Measurements from ENCODE around the gene LASP1.

DNA sequence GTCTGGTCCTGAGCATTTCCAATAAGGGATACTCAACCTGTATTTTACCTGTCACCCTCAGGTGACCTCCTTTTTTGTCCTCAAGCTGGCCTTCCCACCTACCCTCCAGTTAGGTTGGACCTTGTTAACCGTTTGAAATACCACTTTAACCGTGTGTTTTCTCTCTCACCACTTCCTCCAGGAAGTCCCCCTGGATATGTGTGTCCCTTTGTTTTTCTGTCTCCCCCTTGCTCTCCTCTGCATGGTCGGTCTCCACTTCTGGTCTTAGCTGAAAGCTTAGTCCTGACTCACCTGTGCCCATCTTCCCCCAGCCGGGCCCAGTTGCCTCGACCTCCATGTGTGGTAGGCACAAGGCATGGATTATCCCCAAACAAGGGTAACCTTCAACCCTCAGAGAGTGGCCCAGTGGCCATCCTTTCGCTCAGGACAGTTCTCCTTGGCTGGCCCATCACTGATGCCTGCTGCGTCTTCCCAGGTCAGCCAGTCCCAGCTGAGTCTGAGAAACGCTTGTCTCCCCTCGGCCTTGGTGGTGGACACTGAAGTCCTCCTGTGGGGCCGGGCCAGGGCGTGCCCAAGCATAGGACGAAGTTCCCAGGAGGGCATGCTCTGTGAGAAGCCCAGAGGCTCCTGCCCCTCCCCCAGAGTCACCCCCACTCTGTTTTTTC lies 20.0 kb downstream of the LASP1 start:
- TF ChIP-seq, protein P1, sequence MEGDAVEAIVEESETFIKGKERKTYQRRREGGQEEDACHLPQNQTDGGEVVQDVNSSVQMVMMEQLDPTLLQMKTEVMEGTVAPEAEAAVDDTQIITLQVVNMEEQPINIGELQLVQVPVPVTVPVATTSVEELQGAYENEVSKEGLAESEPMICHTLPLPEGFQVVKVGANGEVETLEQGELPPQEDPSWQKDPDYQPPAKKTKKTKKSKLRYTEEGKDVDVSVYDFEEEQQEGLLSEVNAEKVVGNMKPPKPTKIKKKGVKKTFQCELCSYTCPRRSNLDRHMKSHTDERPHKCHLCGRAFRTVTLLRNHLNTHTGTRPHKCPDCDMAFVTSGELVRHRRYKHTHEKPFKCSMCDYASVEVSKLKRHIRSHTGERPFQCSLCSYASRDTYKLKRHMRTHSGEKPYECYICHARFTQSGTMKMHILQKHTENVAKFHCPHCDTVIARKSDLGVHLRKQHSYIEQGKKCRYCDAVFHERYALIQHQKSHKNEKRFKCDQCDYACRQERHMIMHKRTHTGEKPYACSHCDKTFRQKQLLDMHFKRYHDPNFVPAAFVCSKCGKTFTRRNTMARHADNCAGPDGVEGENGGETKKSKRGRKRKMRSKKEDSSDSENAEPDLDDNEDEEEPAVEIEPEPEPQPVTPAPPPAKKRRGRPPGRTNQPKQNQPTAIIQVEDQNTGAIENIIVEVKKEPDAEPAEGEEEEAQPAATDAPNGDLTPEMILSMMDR (IDR thresholded peaks at IDR 0.05; ENCODE audit: insufficient read depth, low read length): no peak
- TF ChIP-seq POLR2AphosphoS5 (IDR thresholded peaks at IDR 0.05; ENCODE audit: low read depth) (no peak), REST (IDR thresholded peaks at IDR 0.05; ENCODE audit: insufficient replicate concordance, low read depth) (no peak)
